Measurements from ENCODE around the gene S100A12. TPM values are rescaled to one million over a fixed set of nuclear protein-coding genes. Genes with fewer than 3 reads are reported as not detected.

Gene S100A12
- total and polyA plus RNA-seq, 9 of the 15 experiments (the other 6 are each of a cell fraction or from before 2014, with no cell fraction given): not detected

DNA sequence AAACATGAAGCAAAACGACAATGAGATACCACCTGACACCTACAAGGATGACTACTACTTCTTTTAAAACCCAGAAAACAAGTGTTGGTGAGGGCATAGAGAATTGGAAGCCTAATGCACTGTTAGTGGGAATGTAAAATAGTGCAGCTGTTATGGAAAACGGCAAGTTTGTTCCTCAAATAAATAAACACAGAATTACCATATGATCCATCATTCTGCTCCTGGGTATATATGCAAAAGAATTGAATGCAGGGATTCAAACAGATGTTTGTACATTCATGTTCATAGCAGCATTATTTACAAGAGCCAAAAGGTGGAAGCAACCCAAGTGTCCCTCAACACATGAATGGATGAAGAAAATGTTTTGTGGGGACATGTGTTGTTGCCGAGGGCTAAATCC is 16.8 kb upstream of the S100A12 start:
- Histone ChIP-seq H3K36me3 (ENCODE audit: control insufficient read depth, insufficient read depth, low read length) (no peaks in the 10 kb centered on the region), H3K9me3 (replicated peaks; ENCODE audit: control insufficient read depth, insufficient read depth, low read depth, low read length) (no peaks in the 10 kb centered on the region), H3K27me3 (ENCODE audit: control insufficient read depth in 2 of 2, insufficient read depth in 2 of 2, low read length in 2 of 2) (peaks cover 17 to 46% of the 10 kb centered on the region in 2 experiments; a peak in 4 of 5 replicates), H3K9ac (ENCODE audit: insufficient read depth in 1 of 2, low read depth in 2 of 2, low read length in 2 of 2) (no peak overlapping the region), H2AFZ (ENCODE audit: low read depth, low read length) (no peak overlapping the region), H3K4me2 (ENCODE audit: insufficient read depth, low read length) (no peak overlapping the region), H3K4me1 (replicated peaks in 1 of 2; ENCODE audit: control insufficient read depth in 2 of 2, insufficient read depth in 2 of 2, low read length in 2 of 2) (peaks cover 0 to 6% of the 10 kb centered on the region in 2 experiments; a peak in 1 of 5 replicates), H3K9me1 (ENCODE audit: control insufficient read depth, insufficient read depth, low read length) (no peaks in the 10 kb centered on the region), H3K4me3 (no peak overlapping the region), H3K79me2 (ENCODE audit: control insufficient read depth, insufficient read depth, low read length) (no peaks in the 10 kb centered on the region), H3K27ac (ENCODE audit: extremely low read depth, low read depth, low read length) (no peak overlapping the region), H4K20me1 (replicated peaks; ENCODE audit: control insufficient read depth, insufficient read depth, low read length) (peaks cover 3% of the 10 kb centered on the region; the same call in 1 of the 2 replicates)
- DNase-seq (ENCODE audit: extremely low read depth in 1 of 4, low spot score in 3 of 4) (no peak), ATAC-seq (no peak), FAIRE-seq (no peak)
- ChIA-PET POLR2A (no interaction called here), CTCF (ENCODE audit: low intra/inter-chr PET ratio) (no interaction called here)
- in situ Hi-C loops (cut with MboI) (no loop called here), intact Hi-C loops (cut with micrococcal nuclease) (no loop called here)
- TF ChIP-seq ZNF79 (CRISPR knock-in tag; IDR thresholded peaks at IDR 0.05; ENCODE audit: low read depth) (no peak), CTBP1 (IDR thresholded peaks at IDR 0.05; ENCODE audit: borderline replicate concordance) (no peak), NCOA2 (IDR thresholded peaks at IDR 0.05; ENCODE audit: partially characterized antibody in 2 of 2) (no peak)
- no TSS peak for BruUV-seq (replicated peaks)
- 0% methylated on average over 3 of the region's 3 CpGs for WGBS (ENCODE audit: insufficient coverage, low coverage, missing lambda C conversion rate)

GRCh38 chr1:153390938-153391710 is 15.7 kb upstream of the S100A12 start, which contains the start of gene S100A8:
S100A8 (minus strand) TSS chr1:153391073; CDS start chr1:153390535, 538 bp downstream.
- no peaks in the 10 kb centered on the region for H3K79me2 ChIP-seq (ENCODE audit: control insufficient read depth, insufficient read depth, low read length)
- WGBS (ENCODE audit: insufficient coverage, low coverage, missing lambda C conversion rate): 3% methylated on average over 7 of the region's 7 CpGs
- ChIA-PET CTCF (ENCODE audit: low intra/inter-chr PET ratio) (no interaction called here), POLR2A (no interaction called here)
- H3K9me1 ChIP-seq (ENCODE audit: control insufficient read depth, insufficient read depth, low read length): no peaks in the 10 kb centered on the region
- H3K4me1 ChIP-seq (replicated peaks in 1 of 2; ENCODE audit: control insufficient read depth in 2 of 2, insufficient read depth in 2 of 2, low read length in 2 of 2): peaks cover 0 to 6% of the 10 kb centered on the region in 2 experiments; a peak in 1 of 5 replicates
- no peaks in the 10 kb centered on the region for H3K36me3 ChIP-seq (ENCODE audit: control insufficient read depth, insufficient read depth, low read length)
- intact Hi-C loops (cut with micrococcal nuclease): no loop called here
- ATAC-seq: no peak
- H4K20me1 ChIP-seq (replicated peaks; ENCODE audit: control insufficient read depth, insufficient read depth, low read length): peaks cover 3% of the 10 kb centered on the region; the same call in 1 of the 2 replicates
- peaks cover 8 to 42% of the 10 kb centered on the region in 2 experiments; a peak in 4 of 5 replicates for H3K27me3 ChIP-seq (ENCODE audit: control insufficient read depth in 2 of 2, insufficient read depth in 2 of 2, low read length in 2 of 2)
- H3K9me3 ChIP-seq (replicated peaks; ENCODE audit: control insufficient read depth, insufficient read depth, low read depth, low read length): no peaks in the 10 kb centered on the region
- DNase-seq (ENCODE audit: extremely low read depth in 1 of 4, low spot score in 3 of 4): no peak
- no peak within 1 kb of the TSS for H3K4me3 ChIP-seq
- no peak within 1 kb of the TSS for H2AFZ ChIP-seq (ENCODE audit: low read depth, low read length)
- H3K9ac ChIP-seq (ENCODE audit: insufficient read depth in 1 of 2, low read depth in 2 of 2, low read length in 2 of 2): no peak within 1 kb of the TSS; a peak in 1 of 4 replicates
- in situ Hi-C loops (cut with MboI): no loop called here
- H3K27ac ChIP-seq (ENCODE audit: extremely low read depth, low read depth, low read length): no peak within 1 kb of the TSS
- no TSS peak for BruUV-seq (replicated peaks)
- no peak for FAIRE-seq
- H3K4me2 ChIP-seq (ENCODE audit: insufficient read depth, low read length): no peak within 1 kb of the TSS
- no peak for TF ChIP-seq CTBP1 (IDR thresholded peaks at IDR 0.05; ENCODE audit: borderline replicate concordance)
- TF ChIP-seq EGR1 (conservative IDR thresholded peaks at IDR 0.05): no peak
- no peak for TF ChIP-seq SRSF3 (IDR thresholded peaks at IDR 0.05; ENCODE audit: insufficient read depth, low read length)
- no peak for TF ChIP-seq ELF2 (CRISPR knock-in tag; IDR thresholded peaks at IDR 0.05)
- no peak for TF ChIP-seq HLTF (IDR thresholded peaks at IDR 0.05)
- TF ChIP-seq HNRNPUL1 (IDR thresholded peaks at IDR 0.05; ENCODE audit: low read length): no peak
- no peak for TF ChIP-seq SAP30 (IDR thresholded peaks at IDR 0.05; ENCODE audit: borderline replicate concordance, insufficient read depth, low read depth, low read length, poor library complexity, severe bottlenecking)
- TF ChIP-seq HNRNPLL (IDR thresholded peaks at IDR 0.05; ENCODE audit: low read depth, low read length, poor library complexity, severe bottlenecking): no peak
- no peak for TF ChIP-seq ZNF277 (CRISPR knock-in tag; IDR thresholded peaks at IDR 0.05; ENCODE audit: borderline replicate concordance)
- TF ChIP-seq BRF1 (IDR thresholded peaks at IDR 0.05; ENCODE audit: borderline replicate concordance, extremely low read depth, insufficient read length): no peak
- TF ChIP-seq TCFL5 (CRISPR knock-in tag; conservative IDR thresholded peaks at IDR 0.05): no peak
- TF ChIP-seq CSDE1 (IDR thresholded peaks at IDR 0.05): no peak
- TF ChIP-seq EHMT2 (IDR thresholded peaks at IDR 0.05): no peak
